GM11168 (cell line): ENCODE data around the gene TMEM91.
"Not testable (repeated sequence)": the region's sequence is repeated elsewhere in the genome, so short reads cannot be mapped to it uniquely, and the experiment has no call there.

Experiments
- in situ Hi-C: fragments of 300-500 bp; cut with MboI; formaldehyde crosslinking; loops from one replicate; pipeline ENCODE4 v1.12.0; 2022; ENCODE audit warnings: low sequenced_read_pairs; ENCODE audit not compliant: unreplicated experiment

TMEM91 gene

DNA sequence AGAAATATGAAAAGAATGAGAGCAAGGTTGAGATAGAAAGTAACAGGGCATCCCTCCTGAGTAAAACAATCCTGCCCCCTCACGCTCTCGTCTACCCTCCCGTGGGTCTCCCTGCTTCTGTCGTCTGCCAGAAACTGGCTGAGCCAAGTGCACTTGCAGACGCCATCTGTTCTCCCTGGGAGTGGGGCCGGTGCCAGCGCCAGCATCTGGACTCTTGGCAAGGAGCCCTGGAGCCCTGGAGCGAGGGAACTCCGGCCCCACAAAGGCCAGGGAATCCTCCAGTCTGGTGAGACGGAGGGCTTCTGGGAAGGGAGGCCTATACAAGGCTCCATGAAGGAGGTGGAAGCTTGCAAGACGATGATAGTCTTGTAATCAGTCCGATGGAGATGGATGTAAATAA lies 2.3 kb upstream of the TMEM91 start:
- in situ Hi-C loops, result no loop called here

DNA sequence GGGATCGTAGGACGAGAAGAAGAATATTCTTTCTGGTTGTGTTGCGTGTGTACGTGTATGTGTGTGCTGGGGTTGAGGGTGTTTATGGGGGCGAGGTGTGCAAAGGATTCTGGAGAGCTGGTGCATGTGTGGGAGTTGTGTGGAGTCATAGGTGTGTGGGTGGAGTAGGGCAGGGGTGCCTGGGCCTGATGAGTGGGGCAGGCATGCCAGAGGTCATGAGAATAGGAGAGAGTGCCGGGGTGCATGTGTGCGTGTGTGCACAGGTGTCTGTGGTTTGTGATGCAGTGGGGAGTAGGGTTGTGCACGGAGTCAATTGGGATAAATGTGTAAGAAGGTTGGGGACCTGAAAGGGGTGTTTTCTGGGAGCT lies 649 bp downstream of the TMEM91 start:
- in situ Hi-C loops, result no loop called here

DNA sequence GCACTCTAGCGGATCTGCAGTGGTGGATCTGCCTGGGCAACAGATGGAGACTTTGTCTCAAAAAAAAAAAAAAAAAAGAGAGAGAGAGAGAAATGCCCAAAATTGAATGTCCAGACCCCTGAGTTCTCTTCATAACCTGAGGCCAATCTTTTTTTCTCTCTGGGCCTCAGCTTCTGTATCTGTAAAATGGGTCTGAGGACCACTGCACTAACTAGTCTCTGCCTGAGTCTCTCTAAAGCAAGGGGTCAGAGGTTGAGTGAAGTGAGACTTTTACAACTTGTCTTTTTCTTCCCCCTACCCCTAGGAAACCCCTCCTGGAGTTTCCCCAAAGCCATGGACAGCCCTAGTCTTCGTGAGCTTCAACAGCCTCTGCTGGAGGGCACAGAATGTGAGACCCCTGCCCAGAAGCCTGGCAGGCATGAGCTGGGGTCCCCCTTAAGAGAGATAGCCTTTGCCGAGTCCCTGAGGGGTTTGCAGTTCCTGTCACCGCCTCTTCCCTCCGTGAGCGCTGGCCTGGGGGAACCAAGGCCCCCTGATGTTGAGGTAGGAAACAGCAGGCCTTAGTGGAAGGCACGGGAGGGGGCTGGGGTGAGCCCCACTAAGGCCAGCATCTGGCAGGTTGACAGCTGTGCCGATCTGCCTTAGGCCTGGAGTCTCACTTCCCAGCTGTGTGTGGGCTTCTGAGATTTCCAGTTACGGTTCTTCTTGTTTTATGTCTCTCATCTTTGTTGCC lies 1.8 kb downstream of the TMEM91 start:
- in situ Hi-C loops, result no loop called here

DNA sequence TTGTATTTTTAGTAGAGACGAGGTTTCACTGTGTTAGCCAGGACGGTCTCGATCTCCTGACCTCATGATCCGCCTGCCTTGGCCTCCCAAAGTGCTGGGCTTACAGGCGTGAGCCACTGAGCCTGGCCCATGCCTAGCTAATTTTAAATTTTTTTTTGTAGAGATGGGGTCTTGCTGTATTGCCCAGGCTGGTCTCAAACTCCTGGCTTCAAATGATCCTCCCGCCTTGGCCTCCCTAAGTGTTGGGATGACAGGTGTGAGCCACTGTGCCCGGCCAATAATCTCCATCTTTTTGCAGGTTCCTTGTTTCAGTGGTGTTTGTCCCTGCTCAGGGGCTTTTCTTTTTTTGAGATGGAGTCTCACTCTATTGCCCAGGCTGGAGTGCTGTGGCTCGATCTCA lies 5.2 kb downstream of the TMEM91 start:
- in situ Hi-C loops, result not testable (repeated sequence)

DNA sequence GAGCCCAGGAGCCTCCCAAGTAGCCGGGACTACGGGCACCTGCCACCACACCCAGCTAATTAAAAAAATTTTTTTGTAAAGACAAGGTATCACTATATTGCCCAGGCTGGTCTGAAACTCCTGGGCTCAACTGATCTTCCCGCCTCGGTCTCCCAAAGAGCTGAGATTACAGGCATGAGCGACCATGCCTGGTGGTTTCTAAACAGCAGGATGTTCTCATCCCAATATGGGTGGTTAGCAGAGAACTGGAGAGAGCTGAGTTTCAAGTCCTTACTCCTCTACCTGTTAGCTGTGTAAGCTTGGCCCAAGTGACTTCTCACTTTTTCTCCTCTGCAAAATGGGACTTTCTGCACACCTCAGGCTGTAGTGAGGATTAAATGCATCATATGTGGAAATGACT lies 8.0 kb downstream of the TMEM91 start:
- in situ Hi-C loops, result no loop called here

DNA sequence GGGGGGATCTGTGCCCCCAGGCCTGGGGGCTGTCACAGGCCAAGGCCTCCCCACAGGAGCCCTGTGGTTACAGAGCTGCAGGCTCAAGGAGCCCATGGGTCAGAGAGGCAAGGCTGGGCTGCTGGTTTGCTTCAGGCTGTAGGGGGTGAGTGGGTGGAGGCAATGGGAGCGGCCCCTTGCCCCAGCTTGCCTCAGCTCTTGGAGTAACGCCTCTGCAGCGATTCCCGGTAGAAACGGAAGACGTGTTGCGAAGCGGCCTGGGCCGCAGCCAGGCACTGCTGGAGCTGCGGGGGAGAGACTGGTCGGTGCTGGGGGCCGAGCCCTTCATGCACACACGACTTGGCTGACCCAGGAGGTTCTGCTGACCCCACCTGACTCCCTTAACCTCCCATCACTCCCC lies 10.1 kb downstream of the TMEM91 start:
- in situ Hi-C loops, result no loop called here

DNA sequence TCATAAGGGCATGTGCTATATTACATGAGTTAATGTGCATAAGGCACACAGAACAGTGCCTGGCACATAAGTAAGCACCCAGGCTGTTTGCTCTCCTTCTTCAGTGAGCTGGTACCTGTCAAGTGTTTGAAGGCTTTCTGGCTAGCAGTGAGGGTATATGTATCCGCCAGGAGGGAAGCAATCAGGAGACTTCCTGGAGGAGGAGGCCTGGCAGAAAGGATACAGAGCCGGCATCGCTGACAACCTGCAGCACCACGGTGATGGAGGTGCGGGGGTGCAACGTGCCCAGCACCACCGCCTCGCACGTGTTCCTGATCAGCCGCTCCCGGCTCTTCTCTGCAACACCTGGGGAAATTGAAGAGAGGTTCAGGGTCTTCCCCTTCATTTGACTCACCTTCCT lies 15.3 kb downstream of the TMEM91 start:
- in situ Hi-C loops, result no loop called here

DNA sequence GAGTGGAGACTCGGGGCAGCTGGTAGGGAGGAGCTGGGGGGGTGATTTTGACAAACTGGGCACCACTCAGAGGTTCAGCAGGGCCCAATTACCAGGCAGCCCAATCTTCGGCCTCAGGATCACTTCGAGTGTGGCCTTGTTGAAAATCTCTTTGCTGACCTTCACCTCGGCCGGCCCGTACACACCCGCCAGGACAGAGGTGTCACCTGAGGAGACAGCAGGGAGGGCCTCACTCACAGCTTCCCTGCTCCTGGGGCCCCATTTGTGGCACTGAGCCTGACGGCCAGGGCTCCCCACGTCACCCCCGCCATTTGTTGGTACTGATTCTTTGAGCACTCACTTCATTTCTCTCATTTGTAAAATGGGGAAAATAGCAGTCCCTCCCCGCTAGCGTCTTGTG lies 16.4 kb downstream of the TMEM91 start:
- in situ Hi-C loops, result no loop called here

DNA sequence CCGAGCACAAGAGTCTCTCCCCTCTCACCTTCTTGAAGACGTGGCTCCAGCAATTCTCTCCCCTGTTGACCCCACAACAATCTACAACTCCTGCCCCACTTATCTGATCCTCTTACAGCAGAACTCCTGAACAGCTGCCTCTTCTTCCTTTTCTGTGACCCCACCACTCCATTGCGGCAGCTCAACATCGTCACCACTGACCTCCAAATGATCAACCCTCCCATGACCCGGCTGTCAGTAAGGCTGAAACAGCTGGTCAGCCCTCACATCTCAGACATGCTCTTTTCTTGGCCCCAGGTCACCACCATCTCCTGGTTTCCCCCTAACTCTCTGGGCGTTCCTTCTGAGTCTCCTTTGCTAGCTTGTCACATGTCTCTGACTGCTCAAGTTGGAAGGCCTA lies 19.0 kb downstream of the TMEM91 start:
- in situ Hi-C loops, result no loop called here

DNA sequence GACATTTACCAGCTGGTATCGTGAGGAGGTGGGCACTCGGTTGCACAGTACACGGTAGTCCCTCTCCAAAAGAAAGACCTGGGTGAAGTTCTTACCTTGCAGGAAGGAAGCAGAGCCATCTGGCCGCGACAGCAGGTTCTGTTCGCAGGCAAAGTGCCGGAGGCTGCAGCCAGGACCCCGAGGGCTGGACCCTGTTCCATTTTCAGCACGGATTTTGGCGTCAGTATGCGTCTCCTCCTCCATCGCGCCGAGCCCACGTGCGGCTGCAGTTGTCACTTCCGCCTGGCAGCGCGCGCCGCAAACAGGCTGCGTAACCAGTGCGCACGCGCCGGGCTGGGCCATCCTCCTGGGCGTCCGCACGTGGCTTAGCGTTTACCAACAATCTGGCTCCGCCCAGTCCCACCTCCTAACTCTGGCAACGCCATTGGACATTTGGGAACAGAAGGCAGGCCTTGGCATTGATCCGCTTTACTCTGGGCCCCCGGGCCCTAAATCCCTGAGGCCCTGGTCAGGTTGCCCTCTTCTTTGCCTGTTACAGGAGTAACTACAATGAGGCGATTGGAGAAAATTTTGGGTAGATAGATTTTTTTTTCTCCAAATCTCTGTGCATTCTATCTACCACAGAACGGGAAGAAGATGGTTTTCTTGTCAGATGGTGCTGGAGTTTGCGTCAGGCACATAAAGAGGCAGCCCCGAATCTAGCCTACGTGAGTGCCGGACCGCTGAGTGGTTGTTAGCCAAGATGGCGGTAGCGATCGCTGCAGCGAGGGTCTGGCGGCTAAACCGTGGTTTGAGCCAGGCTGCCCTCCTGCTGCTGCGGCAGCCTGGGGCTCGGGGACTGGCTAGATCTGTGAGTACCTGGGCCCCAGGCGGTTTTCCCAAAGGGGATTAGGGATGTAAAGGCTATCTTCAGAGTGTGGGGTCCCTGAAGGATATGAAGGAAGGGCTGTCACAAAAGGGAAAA lies 21.0 kb downstream of the TMEM91 start, which contains the start of the genes BCKDHA and EXOSC5:
Gene BCKDHA (plus strand): TSS at position 733 of the 964 bp plus-strand sequence. CDS start 10 bp downstream, at position 743.
Gene EXOSC5 (minus strand): TSS at position 274 of the 964 bp plus-strand sequence. CDS start 31 bp downstream, at position 243.
- in situ Hi-C loops, result no loop called here

DNA sequence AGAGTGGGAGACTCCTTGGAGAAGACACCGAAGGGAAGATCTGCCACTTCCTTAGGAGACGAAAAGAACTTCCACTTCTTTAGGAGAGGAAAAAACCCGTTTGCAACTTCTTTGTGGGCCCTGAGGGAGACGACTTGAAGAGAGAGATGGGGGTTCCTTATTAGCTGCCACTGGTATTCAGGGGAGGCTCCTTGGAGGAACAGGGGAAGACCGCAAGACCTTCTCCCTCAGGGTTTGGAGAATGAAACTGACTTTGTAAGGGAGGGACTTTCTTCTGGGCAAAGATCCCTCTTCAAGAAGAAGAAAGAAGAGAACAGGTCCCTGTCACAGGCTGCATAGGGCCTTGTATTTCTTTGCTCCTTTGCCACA lies 21.7 kb downstream of the TMEM91 start:
- in situ Hi-C loops, result no loop called here

DNA sequence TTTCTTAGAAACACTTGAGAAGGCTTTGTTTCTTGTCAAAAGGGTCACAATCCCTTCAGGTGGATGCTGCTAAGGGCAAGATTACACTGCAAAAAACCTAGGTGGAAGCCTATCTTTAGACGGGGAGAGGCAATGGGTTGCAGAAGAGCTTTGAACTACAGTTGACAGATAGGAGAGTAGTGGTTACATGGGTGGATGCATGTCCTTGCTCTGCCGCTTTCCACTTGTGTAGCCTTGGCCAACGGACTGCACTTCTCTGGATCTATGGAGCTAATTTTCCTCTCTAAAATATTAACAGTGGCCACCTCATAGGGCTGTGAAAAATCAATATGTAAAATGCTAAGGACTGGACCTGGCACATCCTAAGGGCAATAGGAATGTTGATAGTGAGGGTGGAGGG lies 22.3 kb downstream of the TMEM91 start:
- in situ Hi-C loops, result no loop called here

DNA sequence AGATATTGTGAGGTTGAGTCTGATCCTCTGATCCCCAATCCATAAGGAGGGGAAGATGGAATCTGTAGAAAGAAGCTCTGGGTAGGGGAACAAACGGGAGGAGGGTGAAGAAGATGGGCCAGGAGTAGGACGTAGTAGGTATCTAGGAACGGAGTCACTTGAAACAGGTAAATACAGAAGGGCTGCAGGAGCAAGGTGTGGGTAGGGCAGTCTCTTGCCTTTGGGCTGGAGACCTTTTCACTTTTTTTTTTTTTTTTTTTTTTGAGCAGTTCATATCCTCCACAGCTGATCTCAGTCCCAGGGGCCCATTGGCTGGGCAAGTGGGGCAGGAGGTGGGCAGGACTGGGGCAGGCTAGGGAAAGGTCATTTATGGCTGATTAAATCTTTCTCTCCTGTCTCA lies 22.8 kb downstream of the TMEM91 start:
- in situ Hi-C loops, result no loop called here

DNA sequence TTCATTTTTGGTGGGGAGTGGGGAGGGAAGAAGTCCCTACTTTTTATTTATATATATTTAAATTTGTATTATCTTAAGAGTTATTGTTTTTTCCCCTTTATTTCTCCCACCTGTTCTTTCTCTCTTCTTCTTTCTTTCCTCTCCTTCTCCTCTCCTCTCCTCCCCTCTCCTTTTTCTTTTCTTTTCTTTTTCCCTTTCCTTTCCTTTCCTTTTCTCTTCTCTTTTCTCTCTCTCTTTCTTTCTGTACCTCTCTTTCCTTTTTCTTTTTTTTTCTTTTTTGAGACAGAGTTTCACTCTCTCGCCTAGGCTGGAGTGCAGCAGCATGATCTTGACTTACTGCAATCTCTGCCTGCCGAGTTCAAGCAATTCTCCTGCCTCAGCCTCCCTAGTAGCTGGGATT lies 23.2 kb downstream of the TMEM91 start:
- in situ Hi-C loops, result no loop called here

DNA sequence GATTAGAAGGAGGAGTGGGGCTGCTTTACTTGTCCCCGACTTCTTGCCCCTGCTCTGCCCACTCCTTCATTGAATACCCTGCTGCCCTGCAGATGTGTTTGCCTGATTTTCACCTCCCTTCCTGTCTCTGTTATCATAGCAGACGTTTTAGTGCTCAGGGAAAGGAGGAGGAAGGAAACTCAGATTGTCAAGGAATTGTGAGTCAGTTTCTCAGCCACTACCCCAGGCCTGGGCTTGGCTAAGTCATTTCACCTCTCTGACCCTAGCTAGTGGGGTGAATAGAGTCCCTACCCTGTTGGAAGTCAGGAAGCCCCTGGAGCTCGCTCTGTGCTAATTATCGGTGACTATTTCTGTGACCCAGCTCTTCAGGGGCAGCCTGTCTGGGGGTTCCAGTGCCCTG lies 25.1 kb downstream of the TMEM91 start:
- in situ Hi-C loops, result no loop called here

DNA sequence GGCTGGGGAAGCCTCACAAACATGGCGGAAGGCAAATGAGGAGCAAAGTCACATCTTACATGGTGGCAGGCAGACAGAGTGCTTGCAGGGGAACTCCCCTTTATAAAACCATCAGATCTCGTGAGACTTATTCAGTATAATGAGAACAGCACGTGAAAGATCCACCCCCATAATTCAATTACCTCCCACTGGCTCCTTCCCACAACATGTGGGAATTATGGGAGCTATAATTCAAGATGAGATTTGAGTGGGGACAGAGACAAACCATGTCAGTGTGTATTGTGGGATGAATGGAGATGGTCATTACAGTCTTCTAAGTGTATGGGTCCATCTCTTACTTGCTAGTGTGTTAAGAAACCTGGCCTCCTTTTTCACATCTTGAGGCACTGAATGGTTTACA lies 25.7 kb downstream of the TMEM91 start:
- in situ Hi-C loops, result no loop called here

DNA sequence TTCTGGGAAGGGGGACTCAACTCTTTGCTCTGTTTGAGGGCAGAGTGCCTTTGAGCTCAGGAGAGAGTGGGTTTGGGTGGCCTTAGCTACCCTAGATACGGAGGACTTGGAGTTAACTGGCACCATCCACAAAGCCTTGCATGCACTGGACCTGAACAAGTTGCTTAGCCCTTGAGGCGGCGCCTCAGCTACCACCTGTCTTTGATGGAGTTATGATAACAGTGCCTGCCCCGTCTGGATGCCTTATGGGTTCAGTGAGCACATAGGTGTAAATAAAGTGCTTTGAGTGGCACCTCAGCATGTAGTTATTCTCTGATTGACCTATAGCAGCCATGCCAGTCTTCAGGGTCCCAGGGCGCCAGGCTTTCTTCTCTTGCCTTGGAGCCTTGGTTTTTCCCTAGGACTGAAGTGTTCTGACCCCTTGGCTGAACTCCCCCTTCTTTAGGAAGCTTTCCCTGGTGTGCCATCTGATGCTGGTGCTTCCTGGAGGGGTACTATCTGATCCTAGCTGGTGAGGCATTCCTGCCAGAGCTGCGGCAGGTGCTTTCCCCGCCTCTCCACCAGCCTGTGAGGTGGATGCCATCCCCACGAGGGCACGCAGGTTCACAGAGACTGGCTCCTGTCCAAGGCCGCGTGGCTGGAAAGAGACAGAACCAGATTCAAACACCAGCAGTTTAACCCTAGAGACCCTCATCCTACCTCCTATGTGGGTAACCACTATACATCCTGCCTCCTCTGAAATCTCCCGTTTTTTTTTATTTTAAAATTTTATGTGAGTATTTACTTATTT lies 27.0 kb downstream of the TMEM91 start:
- in situ Hi-C loops, result no loop called here

DNA sequence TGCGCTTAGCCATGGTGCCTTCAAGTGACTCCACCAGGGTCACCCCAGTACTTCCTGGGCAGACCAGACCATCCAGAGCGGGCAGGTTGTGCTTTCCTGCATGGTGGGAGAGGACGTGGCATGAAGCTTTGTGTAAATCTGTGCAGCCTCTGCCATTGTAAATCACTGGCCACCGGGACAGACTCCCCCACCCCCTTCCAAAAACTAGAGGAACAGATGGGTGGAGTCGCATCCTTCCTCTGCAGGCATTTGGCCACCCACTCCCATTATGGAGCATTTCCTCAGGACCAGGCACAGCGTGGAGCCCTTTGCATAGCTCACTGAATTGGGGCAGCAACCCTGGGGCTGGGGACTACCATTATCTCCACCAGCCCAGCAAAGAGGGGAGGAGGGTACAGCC lies 29.4 kb downstream of the TMEM91 start:
- in situ Hi-C loops, result no loop called here

DNA sequence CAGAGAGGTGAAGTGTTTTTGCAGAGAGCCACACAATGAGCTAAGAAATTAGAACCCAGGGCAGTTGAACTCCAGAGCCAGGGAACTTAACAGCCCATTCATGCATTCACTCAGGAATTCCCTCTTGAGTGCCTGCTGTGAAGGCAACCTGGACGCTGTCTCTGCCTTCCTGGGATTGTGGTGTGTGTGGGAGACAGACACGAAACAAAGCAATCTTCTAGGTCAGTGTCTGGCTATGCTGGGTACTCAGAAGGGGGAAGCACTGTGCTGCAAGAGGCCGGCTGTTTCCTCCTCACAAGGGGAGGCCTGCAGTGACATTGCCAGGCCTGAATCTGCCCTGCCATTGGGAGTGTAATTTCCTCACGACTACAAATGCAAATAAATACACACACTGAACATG lies 30.9 kb downstream of the TMEM91 start:
- in situ Hi-C loops, result no loop called here

DNA sequence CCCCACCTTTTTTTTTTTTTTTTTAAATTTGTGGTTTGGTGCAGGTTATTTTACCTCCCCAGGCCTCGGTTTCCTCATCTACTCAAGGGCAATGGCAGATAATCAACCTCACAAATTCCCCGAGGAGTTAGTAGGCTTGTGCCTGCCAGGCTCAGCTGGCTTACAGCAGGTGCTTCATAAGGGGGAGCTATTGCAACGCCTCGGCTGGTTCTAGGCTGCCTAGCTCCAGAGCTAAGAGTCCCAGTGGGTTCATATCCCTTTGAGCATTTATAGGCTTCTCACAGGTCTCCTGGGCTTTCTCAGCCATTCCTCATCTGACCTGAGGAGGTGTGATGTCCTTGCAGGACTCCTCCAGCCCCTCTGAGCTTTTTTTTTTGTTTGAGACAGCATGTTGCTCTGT lies 31.9 kb downstream of the TMEM91 start:
- in situ Hi-C loops, result no loop called here

DNA sequence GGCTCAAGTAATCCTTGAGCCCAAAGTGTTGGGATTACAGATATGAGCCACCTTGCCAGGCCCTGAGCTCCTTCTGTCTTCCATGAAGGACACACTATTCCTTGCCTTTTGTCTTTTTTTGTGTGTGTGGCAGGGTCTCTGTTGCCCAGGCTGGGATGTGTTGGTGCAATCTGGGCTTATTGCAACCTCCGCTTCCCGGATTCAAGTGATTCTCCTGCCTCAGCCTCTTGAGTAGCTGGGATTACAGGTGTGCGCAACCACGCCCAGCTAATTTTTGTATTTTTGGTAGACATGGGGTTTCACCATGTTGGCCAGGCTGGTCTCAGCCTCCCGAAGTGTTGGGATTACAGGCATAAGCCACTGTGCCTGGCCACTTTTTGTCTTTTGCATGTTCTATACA lies 32.5 kb downstream of the TMEM91 start:
- in situ Hi-C loops, result not testable (repeated sequence)
